ENCODE results near the gene KNOP1.
A peak's percentile ranks its signal among the peaks of the same experiment; 100 is the strongest.
"Not testable (repeated sequence)": the region's sequence is repeated elsewhere in the genome, so short reads cannot be mapped to it uniquely, and the experiment has no call there.

Gene KNOP1

GRCh38 chr16:19744670-19745069 lies 26.6 kb upstream of the KNOP1 start:
- no peak for DNase-seq

- DNase-seq, result no peak
Measured at GRCh38 chr16:19743816-19744159, 25.8 kb upstream of the KNOP1 start.

GRCh38 chr16:19741354-19741753 lies 23.3 kb upstream of the KNOP1 start:
- DNase-seq, result no peak

- peak in 24 of 56 donors; percentile 6 to 74 (median 28) for DNase-seq
Measured at GRCh38 chr16:19737306-19738038, 19.4 kb upstream of the KNOP1 start.

- peak in 11 of 56 donors; percentile 1 to 45 (median 28) for DNase-seq
Measured at GRCh38 chr16:19735074-19735867, 17.2 kb upstream of the KNOP1 start.

- DNase-seq, result no peak
Measured at GRCh38 chr16:19733551-19733950, 15.5 kb upstream of the KNOP1 start.

- DNase-seq, result no peak
Measured at GRCh38 chr16:19728636-19728965, 10.6 kb upstream of the KNOP1 start.

GRCh38 chr16:19722981-19723380 lies 5.0 kb upstream of the KNOP1 start:
- DNase-seq, result no peak

GRCh38 chr16:19722269-19722952 lies 4.4 kb upstream of the KNOP1 start:
- no peak for DNase-seq

GRCh38 chr16:19718624-19718965 lies 568 bp upstream of the KNOP1 start:
- peak in 14 of 56 donors; percentile 23 to 61 (median 45) for DNase-seq

- no peak for DNase-seq
Measured at GRCh38 chr16:19717314-19717713, 713 bp downstream of the KNOP1 start.

GRCh38 chr16:19716728-19717127 lies 1.3 kb downstream of the KNOP1 start:
- not testable (repeated sequence) for DNase-seq

- no peak for DNase-seq
Measured at GRCh38 chr16:19716183-19716582, 1.8 kb downstream of the KNOP1 start.

- DNase-seq, result no peak
Measured at GRCh38 chr16:19715566-19715965, 2.5 kb downstream of the KNOP1 start.

GRCh38 chr16:19713697-19714096 lies 4.3 kb downstream of the KNOP1 start:
- DNase-seq, result no peak

GRCh38 chr16:19712418-19713058 lies 5.5 kb downstream of the KNOP1 start:
- no peak for DNase-seq

GRCh38 chr16:19711643-19712042 lies 6.4 kb downstream of the KNOP1 start:
- no peak for DNase-seq

GRCh38 chr16:19710991-19711545 lies 7.0 kb downstream of the KNOP1 start:
- no peak for DNase-seq

- no peak for DNase-seq
Measured at GRCh38 chr16:19710191-19710908, 7.7 kb downstream of the KNOP1 start.

GRCh38 chr16:19709381-19710136 lies 8.5 kb downstream of the KNOP1 start:
- DNase-seq, result no peak
